GM21515 (cell line): ENCODE measurements around the gene AXIN1.
"Not testable (repeated sequence)": the region's sequence is repeated elsewhere in the genome, so short reads cannot be mapped to it uniquely, and the experiment has no call there.

ENCODE experiments used
- ATAC-seq: cut with Tn5 transposase; IDR thresholded peaks from one replicate; pipeline ENCODE4 v1.9.1; 2021; ENCODE audit not compliant: unreplicated experiment

The AXIN1 gene

DNA sequence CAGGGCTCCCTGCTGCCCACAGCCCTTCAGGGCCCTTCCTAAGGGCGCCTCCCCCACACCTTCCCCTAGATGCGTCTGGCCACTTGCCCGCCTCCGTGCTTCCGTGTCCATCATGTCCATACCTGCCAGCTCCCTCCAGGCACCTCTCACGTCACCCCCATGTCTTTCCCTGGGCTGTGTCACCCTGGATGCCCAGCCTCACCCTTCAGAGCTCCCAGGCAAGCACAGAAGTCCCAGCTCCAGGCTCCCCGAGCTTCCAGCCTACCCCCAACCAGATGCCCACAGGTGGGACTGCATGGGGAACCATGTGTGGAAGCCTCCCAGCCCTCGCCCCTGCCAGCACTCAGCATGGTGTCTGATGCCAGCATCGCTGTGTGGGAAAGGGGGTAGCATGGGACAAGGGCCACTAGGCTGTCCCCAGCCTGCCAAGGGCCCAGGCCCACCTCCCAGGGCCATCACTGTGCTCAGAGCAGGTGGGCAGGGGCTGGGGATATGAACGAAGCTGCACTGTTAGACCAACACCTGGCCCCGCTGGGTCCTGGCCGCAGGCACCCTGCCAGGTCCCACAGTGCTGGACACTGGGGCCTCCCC is 1.9 kb upstream of the AXIN1 start:
- ATAC-seq, result no peak

DNA sequence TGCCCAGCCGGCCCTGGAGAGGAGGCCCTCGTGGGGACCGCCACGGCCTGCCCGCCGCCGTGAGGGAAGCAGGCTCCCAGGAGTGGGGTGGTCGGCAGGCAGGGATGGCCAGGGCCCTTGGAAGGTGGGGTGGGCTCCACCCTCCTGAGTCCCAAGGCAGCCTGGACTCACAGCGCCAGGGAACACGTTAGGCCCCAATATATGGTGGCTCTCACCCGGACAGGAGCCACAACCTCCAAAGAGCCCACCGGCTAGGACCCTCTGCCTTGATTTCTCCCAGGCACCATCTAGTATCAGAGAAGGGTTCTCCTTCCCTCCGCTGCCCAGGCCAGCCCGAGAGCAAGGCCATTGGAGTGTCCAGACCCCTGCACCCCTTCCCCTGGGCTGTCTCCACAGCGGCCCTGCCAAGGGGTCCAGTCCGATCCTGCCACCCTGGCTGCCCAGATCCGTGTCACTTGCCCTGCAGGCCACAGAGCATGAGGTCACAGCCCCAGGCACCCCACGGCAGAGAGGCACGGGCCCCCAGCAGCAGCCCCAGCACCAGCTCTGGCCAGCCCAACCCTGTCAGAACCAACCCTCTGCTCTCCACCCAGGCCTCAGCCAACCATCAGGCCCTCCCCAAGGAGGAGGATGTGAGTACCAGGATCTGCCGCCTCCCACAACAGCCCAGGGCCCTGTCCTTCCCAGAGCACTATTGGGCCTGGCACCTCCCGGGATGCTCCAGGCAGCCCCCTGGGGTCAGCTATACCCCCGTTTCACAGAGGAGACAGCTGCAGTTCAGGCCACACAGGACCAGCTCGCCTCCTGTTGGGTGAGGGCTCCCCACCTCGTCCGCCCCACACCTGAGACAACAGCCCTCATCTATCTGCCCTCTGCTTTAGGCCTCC is 1.1 kb upstream of the AXIN1 start:
- ATAC-seq, result no peak

DNA sequence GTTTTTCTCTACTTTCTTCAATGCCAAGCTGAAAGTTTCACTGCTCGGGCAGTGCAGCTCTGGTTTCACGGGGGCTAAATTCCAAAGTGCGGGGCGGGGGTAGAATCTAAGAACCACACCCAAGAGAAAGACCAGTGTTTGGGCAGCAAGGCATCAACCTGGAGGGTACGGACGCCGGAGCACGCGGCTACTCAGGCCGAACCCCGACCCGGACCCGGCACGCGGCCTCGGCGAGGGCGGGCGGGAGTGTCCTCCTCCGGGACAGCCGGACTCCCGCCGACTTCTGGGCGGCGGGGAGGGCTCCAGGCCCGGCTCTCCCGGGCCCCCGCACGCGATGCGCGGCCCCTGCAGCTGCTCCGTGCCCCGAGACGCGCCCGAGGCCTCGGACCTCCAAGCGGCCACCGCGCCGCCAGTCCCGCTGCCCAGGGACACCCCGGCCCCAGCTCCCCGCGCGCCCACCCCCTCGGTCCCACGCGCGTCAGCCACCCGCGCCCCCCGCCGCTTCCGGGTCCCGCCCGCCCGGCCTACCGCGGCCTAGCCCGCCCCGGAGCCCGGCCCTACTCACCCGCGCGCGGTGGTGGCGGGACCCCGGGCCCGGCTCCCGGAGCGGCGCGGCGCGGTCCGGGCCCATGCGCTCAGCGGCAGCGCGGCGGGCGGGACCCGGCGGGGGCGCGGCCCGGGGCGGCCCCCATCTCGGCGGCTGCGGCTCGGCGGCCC is 561 bp downstream of the AXIN1 start:
- peak; percentile 23 for ATAC-seq

DNA sequence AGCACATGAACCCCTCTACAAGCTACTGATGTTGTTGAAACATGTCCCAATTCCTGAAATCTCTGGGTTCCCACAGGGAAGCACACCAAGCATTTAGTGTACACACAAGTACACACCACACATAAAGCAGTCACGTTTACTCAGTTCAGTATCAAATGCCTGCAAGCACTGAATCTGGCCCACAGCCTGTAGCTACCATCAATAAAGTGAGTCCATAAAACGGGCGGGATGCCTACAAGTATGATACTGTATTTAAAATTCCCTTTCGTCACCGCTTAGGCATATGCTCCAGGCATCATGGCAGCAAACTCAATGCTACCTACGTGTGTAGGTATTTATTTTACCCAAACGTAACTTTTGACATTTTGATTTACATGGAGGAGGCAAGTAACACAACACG is 2.3 kb downstream of the AXIN1 start:
- no peak for ATAC-seq

DNA sequence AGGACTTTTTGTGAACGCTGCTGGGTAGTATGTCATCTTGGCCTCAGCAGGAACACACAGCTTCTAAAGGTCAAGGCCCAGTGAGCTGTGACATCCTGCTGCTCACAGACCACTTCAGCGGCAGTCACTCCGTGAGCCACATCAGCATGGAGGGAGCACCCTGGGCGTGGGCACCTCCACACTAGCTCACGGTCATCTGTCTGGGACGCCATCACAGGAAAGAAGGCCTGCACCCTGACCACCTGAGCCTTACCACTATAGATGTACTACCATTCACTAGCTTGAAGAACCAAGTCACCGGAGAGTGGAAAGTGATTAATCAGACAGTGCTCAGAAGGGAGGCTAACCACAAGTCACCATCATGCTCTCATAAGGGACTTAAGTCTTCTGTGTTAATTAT is 3.3 kb downstream of the AXIN1 start:
- no peak for ATAC-seq

DNA sequence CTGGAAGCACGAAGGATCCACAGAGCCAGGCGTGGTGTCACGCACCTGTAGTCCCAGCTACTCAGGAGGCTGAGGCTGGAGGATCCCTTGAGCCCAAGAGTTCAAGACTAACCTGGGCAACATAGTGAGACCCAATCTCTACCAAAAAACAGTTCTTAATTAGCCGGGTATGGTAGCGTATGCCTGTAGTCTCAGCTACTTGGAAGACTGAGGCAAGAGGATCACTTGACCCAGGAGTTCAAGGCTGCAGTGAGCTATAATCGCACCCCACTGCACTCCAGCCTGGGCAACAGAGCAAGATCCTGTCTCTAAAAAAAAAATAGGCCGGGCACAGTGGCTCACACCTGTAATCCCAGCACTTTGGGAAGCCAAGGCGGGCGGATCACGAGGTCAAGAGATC is 4.0 kb downstream of the AXIN1 start:
- not testable (repeated sequence) for ATAC-seq

DNA sequence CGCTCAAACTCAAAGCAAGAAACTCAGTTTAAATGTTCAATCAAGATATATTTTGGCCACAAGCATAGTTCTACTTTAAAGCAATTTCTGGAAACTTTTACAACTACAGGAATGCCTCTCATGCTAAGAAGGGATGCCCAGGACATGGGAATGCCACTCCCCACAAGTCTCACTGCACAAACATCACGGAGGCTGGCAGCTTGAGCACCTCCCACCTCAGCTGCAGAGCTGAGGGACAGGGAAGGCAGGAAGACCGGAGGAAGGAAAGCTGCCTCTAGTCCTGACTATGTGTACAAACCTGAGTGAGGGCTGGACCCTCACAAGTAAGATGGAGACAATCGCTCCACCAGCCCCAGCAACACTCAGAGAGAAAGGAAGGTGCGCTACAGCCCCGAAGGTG is 5.3 kb downstream of the AXIN1 start:
- no peak for ATAC-seq

DNA sequence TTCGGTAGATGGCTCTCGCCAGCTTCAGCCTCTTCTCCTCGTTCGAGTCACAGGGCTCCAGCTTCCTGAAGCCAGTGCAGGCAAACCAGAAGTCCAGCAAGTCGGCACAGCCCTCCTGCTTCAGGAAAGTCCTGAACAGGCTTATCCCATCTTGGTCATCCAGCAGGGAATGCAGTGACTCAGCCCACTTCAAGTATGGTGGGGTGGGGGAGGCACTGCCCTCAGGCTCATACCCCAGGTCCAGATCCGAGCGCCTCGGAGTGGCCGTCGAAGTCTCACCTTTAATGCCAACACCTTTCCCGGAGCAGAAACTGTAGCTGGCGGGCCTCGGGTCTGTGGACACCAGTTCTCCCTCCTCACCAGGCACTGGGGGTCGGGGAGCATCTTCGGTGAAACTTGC is 5.9 kb downstream of the AXIN1 start:
- ATAC-seq, result no peak

DNA sequence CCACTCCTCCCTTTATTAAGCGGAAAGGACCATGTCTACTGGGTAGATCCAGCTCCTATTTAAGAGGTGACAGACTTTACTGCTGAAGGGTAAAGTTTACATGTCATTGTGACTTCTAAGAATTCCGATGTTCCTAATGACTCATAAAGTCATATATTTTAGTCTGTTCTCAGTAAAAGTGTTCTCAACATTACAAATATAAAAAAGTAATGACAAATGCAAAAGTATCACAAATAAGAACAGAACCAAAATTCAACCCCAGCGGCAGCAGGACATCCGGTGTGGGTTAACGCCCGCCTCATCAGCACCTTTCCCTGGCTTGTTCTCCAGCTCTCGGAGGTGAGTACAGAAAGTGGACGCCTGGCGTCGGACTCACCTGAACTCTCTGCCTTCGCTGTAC is 6.8 kb downstream of the AXIN1 start:
- ATAC-seq, result no peak

DNA sequence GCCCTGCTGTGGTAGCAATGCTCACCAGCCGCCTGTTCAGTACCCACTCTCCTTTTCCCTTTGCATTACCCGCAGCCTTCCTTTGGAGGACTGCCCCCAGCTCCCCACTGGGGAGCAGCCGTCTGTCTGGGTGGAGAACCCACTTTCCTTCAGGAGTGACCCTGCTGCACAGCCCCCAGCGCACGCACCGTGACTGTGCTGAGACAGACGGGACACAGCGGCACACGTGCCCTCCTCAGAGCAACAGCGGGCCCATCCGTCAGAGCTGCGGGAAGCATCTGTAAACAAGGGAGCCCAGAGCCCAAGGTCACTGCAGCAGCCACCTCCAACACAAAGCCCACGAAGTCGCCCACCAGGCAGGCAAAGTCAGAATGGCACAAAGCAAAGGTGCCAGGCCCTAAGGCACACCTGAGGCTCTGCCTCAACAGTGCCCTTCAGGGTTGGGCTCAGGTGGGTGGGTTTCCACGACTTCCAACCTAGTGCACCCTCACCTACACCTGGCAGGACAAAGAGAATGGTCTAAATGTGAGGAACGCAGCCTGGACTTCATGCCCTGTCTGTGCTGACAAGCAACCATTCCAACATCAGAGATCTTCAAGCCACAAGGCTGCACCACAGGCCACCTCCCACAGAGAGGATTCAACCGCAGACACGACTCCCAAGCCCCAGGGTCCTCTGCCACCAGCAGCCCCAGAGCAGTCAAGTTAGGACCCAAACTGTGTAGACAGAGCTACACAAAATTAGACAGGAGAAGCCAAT is 9.9 kb downstream of the AXIN1 start:
- ATAC-seq, result no peak

DNA sequence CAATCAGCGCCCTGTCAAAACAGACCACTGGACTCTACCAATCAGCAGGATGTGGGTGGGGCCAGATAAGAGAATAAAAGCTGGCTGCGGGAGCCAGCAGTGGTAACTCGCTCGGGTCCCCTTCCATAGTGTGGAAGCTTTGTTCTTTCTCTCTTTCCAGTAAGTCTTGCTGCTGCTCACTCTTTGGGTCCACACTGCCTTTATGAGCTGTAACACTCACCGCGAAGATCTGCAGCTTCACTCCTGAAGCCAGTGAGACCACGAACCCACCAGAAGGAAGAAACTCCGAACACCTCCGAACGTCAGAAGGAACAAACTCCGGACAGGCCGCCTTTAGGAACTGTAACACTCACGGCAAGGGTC is 10.6 kb downstream of the AXIN1 start:
- not testable (repeated sequence) for ATAC-seq

DNA sequence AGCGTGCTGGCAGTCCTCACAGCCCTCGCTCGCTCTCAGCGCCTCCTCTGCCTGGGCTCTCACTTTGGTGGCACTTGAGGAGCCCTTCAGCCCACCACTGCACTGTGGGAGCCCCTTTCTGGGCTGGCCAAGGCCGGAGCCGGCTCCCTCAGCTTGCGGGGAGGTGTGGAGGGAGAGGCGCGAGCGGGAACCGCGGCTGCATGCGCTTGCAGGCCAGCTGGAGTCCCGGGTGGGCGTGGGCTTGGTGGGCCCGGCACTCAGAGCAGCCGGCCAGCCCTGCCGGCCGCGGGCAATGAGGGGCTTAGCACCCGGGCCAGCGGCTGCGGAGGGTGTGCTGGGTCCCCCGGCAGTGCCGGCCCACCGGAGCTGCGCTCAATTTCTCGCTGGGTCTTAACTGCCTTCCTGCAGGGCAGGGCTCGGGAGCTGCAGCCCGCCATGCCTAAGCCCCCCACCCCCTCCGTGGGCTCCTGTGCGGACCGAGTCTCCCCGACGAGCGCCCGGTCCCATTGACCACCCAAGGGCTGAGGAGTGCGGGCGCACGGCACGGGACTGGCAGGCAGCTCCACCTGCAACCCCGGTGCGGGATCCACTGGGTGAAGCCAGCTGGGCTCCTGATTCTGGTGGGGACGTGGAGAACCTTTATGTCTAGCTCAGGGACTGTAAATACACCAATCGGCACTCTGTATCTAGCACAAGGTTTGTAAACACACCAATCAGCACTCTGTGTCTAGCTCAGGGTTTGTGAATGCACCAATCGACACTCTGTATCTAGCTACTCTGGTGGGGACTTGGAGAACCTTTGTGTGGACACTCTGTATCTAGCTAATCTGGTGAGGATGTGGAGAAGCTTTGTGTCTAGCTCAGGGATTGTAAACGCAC is 11.2 kb downstream of the AXIN1 start:
- not testable (repeated sequence) for ATAC-seq

DNA sequence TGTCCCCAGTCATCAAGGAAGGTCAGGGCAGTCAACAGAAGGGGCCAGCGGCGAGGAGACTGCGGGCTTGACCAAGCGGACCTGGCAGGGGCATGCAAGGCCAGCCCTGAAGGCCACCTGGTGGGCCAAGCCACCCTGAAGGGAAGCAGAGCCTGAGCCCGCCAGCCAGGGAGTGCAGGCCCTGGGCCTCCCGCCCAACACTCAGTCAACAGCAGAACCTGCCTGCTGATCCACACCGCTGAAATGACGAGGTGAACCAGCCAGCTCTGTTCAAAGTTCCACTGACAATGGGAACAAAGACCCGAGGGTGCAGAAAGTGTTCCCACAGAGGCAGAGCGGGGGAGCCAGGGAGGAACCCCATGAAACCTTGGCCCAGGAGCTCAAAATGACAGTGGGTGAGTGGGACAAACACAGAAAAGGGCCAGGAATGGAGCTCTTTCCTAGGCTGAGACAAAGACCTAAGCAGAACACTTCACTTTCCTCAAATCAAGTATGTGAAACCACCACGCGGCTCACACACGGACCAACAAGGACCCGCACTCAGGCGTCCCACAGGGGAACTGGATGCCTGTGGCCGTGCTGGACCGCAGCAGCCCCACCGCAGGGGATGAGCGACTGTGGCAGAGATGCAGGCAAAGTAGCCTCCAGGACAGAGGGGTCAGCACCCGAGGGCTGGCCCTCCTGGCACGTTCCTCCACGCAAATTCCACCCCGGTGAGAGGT is 12.0 kb downstream of the AXIN1 start:
- no peak for ATAC-seq

DNA sequence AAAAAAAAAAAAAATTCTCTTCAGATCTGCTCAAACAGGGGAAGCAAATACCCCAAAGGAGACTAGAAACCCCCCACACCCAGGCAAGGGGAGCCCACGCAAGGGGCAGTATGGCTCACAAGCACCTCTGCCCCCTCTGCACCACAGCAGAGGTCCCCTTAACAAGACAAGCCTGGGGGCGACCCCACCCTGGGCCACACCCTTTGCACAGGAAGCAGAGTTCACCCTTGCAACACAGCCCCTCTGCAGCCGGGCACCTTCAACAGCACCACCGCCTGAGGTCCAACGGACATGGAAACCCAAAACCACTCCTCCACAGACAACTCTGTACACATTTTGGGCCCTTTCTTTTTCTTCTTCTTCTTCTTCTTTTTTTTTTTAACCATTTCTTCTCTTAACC is 12.8 kb downstream of the AXIN1 start:
- no peak for ATAC-seq

DNA sequence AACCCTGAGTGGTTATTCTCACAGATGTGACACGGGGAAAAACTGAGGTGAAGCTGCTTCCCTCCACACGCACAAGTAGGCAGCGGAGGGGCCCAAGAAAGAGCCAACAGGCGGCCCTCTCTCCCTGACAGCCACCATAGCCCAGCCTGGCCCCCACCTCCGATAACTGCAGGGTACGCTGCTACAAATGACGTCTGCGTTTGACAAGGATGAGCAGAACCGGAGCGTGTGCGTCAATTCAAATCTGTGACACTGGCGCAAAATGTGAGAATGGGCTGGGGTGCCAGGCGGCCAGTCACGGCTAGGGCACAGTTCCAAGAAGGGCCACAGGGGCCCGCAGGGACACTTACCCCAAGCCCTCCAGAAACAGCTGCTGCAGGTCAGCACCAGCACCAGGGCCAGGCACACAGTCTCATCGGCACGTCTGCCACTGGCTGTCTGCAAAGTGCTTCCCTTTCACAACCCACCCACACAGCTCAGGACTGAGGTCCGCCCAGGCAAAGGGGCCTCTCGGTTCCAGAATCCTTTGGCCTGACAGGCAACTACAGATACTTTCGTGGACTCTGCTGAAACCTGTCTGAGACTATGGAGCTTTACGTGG is 14.4 kb downstream of the AXIN1 start:
- ATAC-seq, result no peak

DNA sequence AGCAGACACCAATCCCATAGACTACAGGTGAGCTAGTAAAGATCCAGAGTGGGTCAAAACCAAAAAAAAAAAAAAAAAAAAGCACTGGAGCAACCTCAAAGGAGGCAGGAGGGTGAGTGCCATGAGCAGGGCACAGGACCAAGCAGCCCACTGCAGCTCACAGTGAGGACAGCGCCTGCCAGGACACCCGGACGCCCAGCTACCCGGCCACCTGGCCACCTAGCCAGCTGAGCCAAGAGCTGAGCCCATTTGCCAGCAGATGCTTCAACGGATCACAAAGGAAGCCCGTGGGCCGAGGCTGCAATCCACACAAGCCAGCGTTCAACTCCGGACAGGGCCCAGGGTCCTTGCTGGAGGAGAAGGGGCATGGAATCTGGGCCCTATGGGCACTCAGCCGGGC is 15.1 kb downstream of the AXIN1 start:
- ATAC-seq, result no peak

DNA sequence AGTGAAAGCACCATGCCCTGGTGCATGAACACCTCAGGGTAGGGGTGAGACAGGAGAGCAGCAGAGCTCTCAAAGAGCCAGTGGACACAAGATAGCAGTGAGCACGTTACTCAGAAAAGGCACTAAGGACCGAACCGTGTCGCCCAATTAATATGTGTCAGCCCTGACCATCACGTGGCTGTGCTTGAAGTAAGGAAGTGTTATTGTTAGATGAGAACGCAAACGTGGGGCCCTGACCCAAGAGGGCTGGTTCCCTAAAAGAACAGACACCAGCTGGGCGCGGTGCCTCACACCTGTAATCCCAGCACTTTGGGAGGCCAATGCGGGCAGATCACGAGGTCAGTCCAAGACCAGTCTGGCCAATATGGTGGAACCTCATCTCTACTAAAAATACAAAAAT is 16.3 kb downstream of the AXIN1 start:
- no peak for ATAC-seq

DNA sequence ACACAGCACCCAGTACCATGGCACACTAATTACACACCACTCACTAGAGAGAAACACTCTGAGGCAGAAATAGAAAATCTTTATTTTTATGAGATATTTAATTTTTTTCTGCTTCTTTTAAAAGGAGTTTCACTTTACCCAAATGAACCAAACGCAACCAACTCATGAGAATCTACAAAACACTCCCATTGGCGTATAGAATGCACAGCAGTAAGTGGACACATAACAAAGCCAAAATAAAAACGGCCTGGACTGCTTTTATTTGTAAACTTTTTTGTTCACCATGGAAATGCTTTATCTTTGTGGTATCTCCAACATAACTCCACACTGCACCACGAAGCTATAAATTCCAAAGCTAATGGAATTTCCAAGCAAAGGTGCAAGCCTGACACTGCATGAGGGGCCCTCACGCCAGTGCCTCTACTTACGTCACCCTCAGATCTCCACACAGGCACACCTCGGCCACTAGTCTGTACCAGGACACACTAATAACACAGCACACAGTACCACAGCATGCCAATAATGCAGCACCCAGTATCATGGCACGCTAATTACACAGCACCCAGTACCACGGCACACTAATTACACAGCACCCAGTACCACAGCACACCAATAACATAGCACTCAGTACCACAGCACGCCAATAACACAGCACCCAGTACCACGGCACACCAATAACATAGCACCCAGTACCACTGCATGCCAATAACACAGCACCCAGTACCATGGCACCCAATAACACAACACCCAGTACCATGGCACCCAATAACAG is 17.5 kb downstream of the AXIN1 start:
- not testable (repeated sequence) for ATAC-seq
